ENCODE data around the gene CCDC92B.

The CCDC92B gene

GRCh38 chr17:2745317-2746037, 4.0 kb downstream of the CCDC92B start:
- H3K27ac ChIP-seq (ENCODE audit: low read length), result no peak overlapping the region
- H3K27me3 ChIP-seq (ENCODE audit: control insufficient read depth, insufficient read depth, low read length), result no peaks in the 10 kb centered on the region
- H3K4me1 ChIP-seq (ENCODE audit: control insufficient read depth, insufficient read depth, low read length), result no peaks in the 10 kb centered on the region
- no peaks in the 10 kb centered on the region for H3K9me3 ChIP-seq (ENCODE audit: control insufficient read depth, insufficient read depth, low read length)
- H3K4me3 ChIP-seq (ENCODE audit: low read length), result no peak overlapping the region
- no peaks in the 10 kb centered on the region for H3K36me3 ChIP-seq (ENCODE audit: control insufficient read depth, insufficient read depth, low read length)
- no peak for DNase-seq (ENCODE audit: low read depth, low spot score)
- WGBS (ENCODE audit: insufficient coverage, insufficient read length), result 100% methylated on average over 1 of the region's 11 CpGs

- DNase-seq (ENCODE audit: low read depth, low spot score), result no peak
- H3K4me1 ChIP-seq (ENCODE audit: control insufficient read depth, insufficient read depth, low read length), result no peaks in the 10 kb centered on the region
- H3K4me3 ChIP-seq (ENCODE audit: low read length), result no peak overlapping the region
- no CpG with 5 or more reads among the region's 15 CpGs for WGBS (ENCODE audit: insufficient coverage, insufficient read length)
- no peaks in the 10 kb centered on the region for H3K36me3 ChIP-seq (ENCODE audit: control insufficient read depth, insufficient read depth, low read length)
- no peak overlapping the region for H3K27ac ChIP-seq (ENCODE audit: low read length)
- H3K9me3 ChIP-seq (ENCODE audit: control insufficient read depth, insufficient read depth, low read length), result no peaks in the 10 kb centered on the region
- no peaks in the 10 kb centered on the region for H3K27me3 ChIP-seq (ENCODE audit: control insufficient read depth, insufficient read depth, low read length)
Measured at GRCh38 chr17:2737693-2738092, 11.8 kb downstream of the CCDC92B start.

GRCh38 chr17:2736956-2737355, 12.5 kb downstream of the CCDC92B start:
- H3K9me3 ChIP-seq (ENCODE audit: control insufficient read depth, insufficient read depth, low read length), result no peaks in the 10 kb centered on the region
- no peaks in the 10 kb centered on the region for H3K36me3 ChIP-seq (ENCODE audit: control insufficient read depth, insufficient read depth, low read length)
- no peak for DNase-seq (ENCODE audit: low read depth, low spot score)
- no peaks in the 10 kb centered on the region for H3K4me1 ChIP-seq (ENCODE audit: control insufficient read depth, insufficient read depth, low read length)
- no peaks in the 10 kb centered on the region for H3K27me3 ChIP-seq (ENCODE audit: control insufficient read depth, insufficient read depth, low read length)
- no CpG with 5 or more reads among the region's 3 CpGs for WGBS (ENCODE audit: insufficient coverage, insufficient read length)
- H3K4me3 ChIP-seq (ENCODE audit: low read length), result no peak overlapping the region
- no peak overlapping the region for H3K27ac ChIP-seq (ENCODE audit: low read length)

GRCh38 chr17:2735896-2736295, 13.6 kb downstream of the CCDC92B start:
- no peaks in the 10 kb centered on the region for H3K4me1 ChIP-seq (ENCODE audit: control insufficient read depth, insufficient read depth, low read length)
- WGBS (ENCODE audit: insufficient coverage, insufficient read length), result no CpG with 5 or more reads among the region's 5 CpGs
- no peak for DNase-seq (ENCODE audit: low read depth, low spot score)
- H3K4me3 ChIP-seq (ENCODE audit: low read length), result no peak overlapping the region
- H3K27me3 ChIP-seq (ENCODE audit: control insufficient read depth, insufficient read depth, low read length), result no peaks in the 10 kb centered on the region
- no peaks in the 10 kb centered on the region for H3K9me3 ChIP-seq (ENCODE audit: control insufficient read depth, insufficient read depth, low read length)
- H3K27ac ChIP-seq (ENCODE audit: low read length), result no peak overlapping the region
- no peaks in the 10 kb centered on the region for H3K36me3 ChIP-seq (ENCODE audit: control insufficient read depth, insufficient read depth, low read length)

GRCh38 chr17:2734939-2735338, 14.5 kb downstream of the CCDC92B start:
- no CpG with 5 or more reads among the region's 10 CpGs for WGBS (ENCODE audit: insufficient coverage, insufficient read length)
- H3K27ac ChIP-seq (ENCODE audit: low read length), result no peak overlapping the region
- H3K9me3 ChIP-seq (ENCODE audit: control insufficient read depth, insufficient read depth, low read length), result no peaks in the 10 kb centered on the region
- DNase-seq (ENCODE audit: low read depth, low spot score), result no peak
- no peak overlapping the region for H3K4me3 ChIP-seq (ENCODE audit: low read length)
- no peaks in the 10 kb centered on the region for H3K27me3 ChIP-seq (ENCODE audit: control insufficient read depth, insufficient read depth, low read length)
- no peaks in the 10 kb centered on the region for H3K36me3 ChIP-seq (ENCODE audit: control insufficient read depth, insufficient read depth, low read length)
- no peaks in the 10 kb centered on the region for H3K4me1 ChIP-seq (ENCODE audit: control insufficient read depth, insufficient read depth, low read length)

- no peak overlapping the region for H3K27ac ChIP-seq (ENCODE audit: low read length)
- WGBS (ENCODE audit: insufficient coverage, insufficient read length), result no CpG with 5 or more reads among the region's 10 CpGs
- no peak for DNase-seq (ENCODE audit: low read depth, low spot score)
Measured at GRCh38 chr17:2731807-2732206, 17.6 kb downstream of the CCDC92B start.

GRCh38 chr17:2730764-2731353, 18.6 kb downstream of the CCDC92B start:
- Histone ChIP-seq H3K27ac (ENCODE audit: low read length) (no peak overlapping the region), H3K4me1 (ENCODE audit: control insufficient read depth, insufficient read depth, low read length) (no peaks in the 10 kb centered on the region), H3K36me3 (ENCODE audit: control insufficient read depth, insufficient read depth, low read length) (no peaks in the 10 kb centered on the region), H3K27me3 (ENCODE audit: control insufficient read depth, insufficient read depth, low read length) (no peaks in the 10 kb centered on the region), H3K4me3 (ENCODE audit: low read length) (no peak overlapping the region), H3K9me3 (ENCODE audit: control insufficient read depth, insufficient read depth, low read length) (no peaks in the 10 kb centered on the region)
- DNase-seq (ENCODE audit: low read depth, low spot score), result no peak
- no CpG with 5 or more reads among the region's 17 CpGs for WGBS (ENCODE audit: insufficient coverage, insufficient read length)

More at GRCh38 chr17:2731807-2732206, 17.6 kb downstream of the CCDC92B start:
- Histone ChIP-seq H3K9me3 (ENCODE audit: control insufficient read depth, insufficient read depth, low read length) (no peaks in the 10 kb centered on the region), H3K36me3 (ENCODE audit: control insufficient read depth, insufficient read depth, low read length) (no peaks in the 10 kb centered on the region), H3K4me1 (ENCODE audit: control insufficient read depth, insufficient read depth, low read length) (no peaks in the 10 kb centered on the region), H3K27me3 (ENCODE audit: control insufficient read depth, insufficient read depth, low read length) (no peaks in the 10 kb centered on the region), H3K4me3 (ENCODE audit: low read length) (no peak overlapping the region)

GRCh38 chr17:2724784-2725164, 24.7 kb downstream of the CCDC92B start:
- no peak for DNase-seq (ENCODE audit: low read depth, low spot score)
- peaks cover 3% of the 10 kb centered on the region for H3K4me1 ChIP-seq (ENCODE audit: control insufficient read depth, insufficient read depth, low read length)
- H3K9me3 ChIP-seq (ENCODE audit: control insufficient read depth, insufficient read depth, low read length), result no peaks in the 10 kb centered on the region
- no CpG with 5 or more reads among the region's 40 CpGs for WGBS (ENCODE audit: insufficient coverage, insufficient read length)
- H3K27me3 ChIP-seq (ENCODE audit: control insufficient read depth, insufficient read depth, low read length), result no peaks in the 10 kb centered on the region
- H3K36me3 ChIP-seq (ENCODE audit: control insufficient read depth, insufficient read depth, low read length), result no peaks in the 10 kb centered on the region; the same call in 1 of the 2 replicates
- peak overlapping the region; percentile 32; the same call in 1 of the 2 replicates for H3K4me3 ChIP-seq (ENCODE audit: low read length)
- H3K27ac ChIP-seq (ENCODE audit: low read length), result no peak overlapping the region

GRCh38 chr17:2723997-2724783, 25.3 kb downstream of the CCDC92B start:
- no peak for DNase-seq (ENCODE audit: low read depth, low spot score)
- no peaks in the 10 kb centered on the region for H3K27me3 ChIP-seq (ENCODE audit: control insufficient read depth, insufficient read depth, low read length)

GRCh38 chr17:2723505-2723996, 25.9 kb downstream of the CCDC92B start:
- no peak overlapping the region for H3K27ac ChIP-seq (ENCODE audit: low read length)
- no peak for DNase-seq (ENCODE audit: low read depth, low spot score)
- H3K27me3 ChIP-seq (ENCODE audit: control insufficient read depth, insufficient read depth, low read length), result no peaks in the 10 kb centered on the region
- no CpG with 5 or more reads among the region's 18 CpGs for WGBS (ENCODE audit: insufficient coverage, insufficient read length)
- H3K4me3 ChIP-seq (ENCODE audit: low read length), result peak overlapping the region; percentile 46; the same call in 1 of the 2 replicates
- H3K9me3 ChIP-seq (ENCODE audit: control insufficient read depth, insufficient read depth, low read length), result no peaks in the 10 kb centered on the region
- peaks cover 6% of the 10 kb centered on the region for H3K4me1 ChIP-seq (ENCODE audit: control insufficient read depth, insufficient read depth, low read length)
- H3K36me3 ChIP-seq (ENCODE audit: control insufficient read depth, insufficient read depth, low read length), result no peaks in the 10 kb centered on the region; the same call in 1 of the 2 replicates

More at GRCh38 chr17:2723997-2724783, 25.3 kb downstream of the CCDC92B start:
- Histone ChIP-seq H3K4me3 (ENCODE audit: low read length) (peak overlapping the region; percentile 46; the same call in 1 of the 2 replicates), H3K4me1 (ENCODE audit: control insufficient read depth, insufficient read depth, low read length) (peaks cover 6% of the 10 kb centered on the region), H3K27ac (ENCODE audit: low read length) (no peak overlapping the region), H3K36me3 (ENCODE audit: control insufficient read depth, insufficient read depth, low read length) (no peaks in the 10 kb centered on the region; the same call in 1 of the 2 replicates), H3K9me3 (ENCODE audit: control insufficient read depth, insufficient read depth, low read length) (no peaks in the 10 kb centered on the region)
- whole genome bisulfite sequencing (ENCODE audit: insufficient coverage, insufficient read length), result no CpG with 5 or more reads among the region's 98 CpGs

Data from iPS DF 6.9 (cell line).